H54 (cell line): ENCODE results near the gene ELP1.
A peak's percentile ranks its signal among the peaks of the same experiment; 100 is the strongest.
"Not testable (repeated sequence)": the region's sequence is repeated elsewhere in the genome, so short reads cannot be mapped to it uniquely, and the experiment has no call there.

ENCODE experiments used
- DNase-seq: peaks from one replicate; pipeline ENCODE4 v3.0.0; 2011; ENCODE audit warnings: low spot score, mixed read lengths; ENCODE audit not compliant: insufficient read length
- FAIRE-seq: peaks from 3 replicates; lab custom pipeline; 2011; peaks lifted over from hg19 to GRCh38; lab: Jason Lieb, UNC
- POLR2A ChIP-seq: IDR thresholded peaks from 2 replicates; pipeline ENCODE4 v1.6.1; 2011; ENCODE audit warnings: low read depth, mild to moderate bottlenecking, low read length

Gene ELP1

GRCh38 chr9:108905494-108905893, 28.4 kb downstream of the ELP1 start:
- DNase-seq (no peak), FAIRE-seq (peak; percentile 71)
- TF ChIP-seq POLR2A: no peak

- no peak for FAIRE-seq
- TF ChIP-seq POLR2A: no peak
These were observed 29.8 kb downstream of the ELP1 start for GRCh38 chr9:108904161-108904560.

GRCh38 chr9:108903420-108904103, 30.4 kb downstream of the ELP1 start:
- no peak for TF ChIP-seq POLR2A
- peak; percentile 74 for FAIRE-seq

More at GRCh38 chr9:108904161-108904560, 29.8 kb downstream of the ELP1 start:
- DNase-seq: no peak

GRCh38 chr9:108900176-108900575, 33.7 kb downstream of the ELP1 start:
- FAIRE-seq (peak; percentile 70), DNase-seq (no peak)
- TF ChIP-seq POLR2A: no peak

More at GRCh38 chr9:108903420-108904103, 30.4 kb downstream of the ELP1 start:
- no peak for DNase-seq

GRCh38 chr9:108899023-108899695, 34.8 kb downstream of the ELP1 start:
- not testable (repeated sequence) for DNase-seq, FAIRE-seq

GRCh38 chr9:108897324-108898096, 36.4 kb downstream of the ELP1 start:
- peak; percentile 6 for FAIRE-seq
- DNase-seq: no peak
- no peak for TF ChIP-seq POLR2A

- DNase-seq (no peak), FAIRE-seq (no peak)
- no peak for TF ChIP-seq POLR2A
These were observed 39.5 kb downstream of the ELP1 start for GRCh38 chr9:108894225-108894997.

- DNase-seq: peak; percentile 43
- no peak for TF ChIP-seq POLR2A
- peak; percentile 95 for FAIRE-seq
These were observed 44.3 kb downstream of the ELP1 start for GRCh38 chr9:108889649-108890067.

- not testable (repeated sequence) for FAIRE-seq
These were observed 47.2 kb downstream of the ELP1 start for GRCh38 chr9:108886594-108887271.

GRCh38 chr9:108885643-108886348, 48.1 kb downstream of the ELP1 start:
- DNase-seq: peak; percentile 72
- TF ChIP-seq POLR2A: no peak
- FAIRE-seq: peak; percentile 100

More at GRCh38 chr9:108886594-108887271, 47.2 kb downstream of the ELP1 start:
- DNase-seq: not testable (repeated sequence)

- no peak for TF ChIP-seq POLR2A
- DNase-seq (no peak), FAIRE-seq (peak; percentile 72)
These were observed 49.2 kb downstream of the ELP1 start for GRCh38 chr9:108884701-108885100.

GRCh38 chr9:108883085-108883484, 50.8 kb downstream of the ELP1 start:
- DNase-seq (no peak), FAIRE-seq (no peak)
- no peak for TF ChIP-seq POLR2A
